Fibroblast of villous mesenchyme (primary cell): Measurements from ENCODE around the gene SLC6A13. TPM values are rescaled to one million over a fixed set of nuclear protein-coding genes. Genes with fewer than 3 reads are reported as not detected.

Source experiments
- DNase-seq: peaks from one replicate; pipeline ENCODE4 v3.0.0-alpha.2; 2010; ENCODE audit warnings: low read depth
- H3K4me3 ChIP-seq: 2 replicates; pipeline ENCODE4 v1.5.1; 2011; ENCODE audit warnings: low read depth, mild to moderate bottlenecking, low read length
- CTCF ChIP-seq: IDR thresholded peaks from 2 replicates; pipeline ENCODE4 v1.5.1; 2012; ENCODE audit warnings: low read depth, mild to moderate bottlenecking, low read length; ENCODE audit not compliant: insufficient read depth
- total RNA-seq: library from RNA; depleted of rRNA; stranded (reverse); fragments of >200 nt; gene quantifications from 2 replicates; pipeline ENCODE4 v1.2.3, GENCODE V29; 2012

The SLC6A13 gene
- total RNA-seq, 1 donor = not detected

- no peak for DNase-seq
- H3K4me3 ChIP-seq = no peak overlapping the region
- no peak for TF ChIP-seq CTCF
These were observed 27.7 kb downstream of the SLC6A13 start for GRCh38 chr12:234891-235415.

- DNase-seq = no peak
- TF ChIP-seq CTCF = no peak
- H3K4me3 ChIP-seq = no peak overlapping the region
These were observed 28.6 kb downstream of the SLC6A13 start for GRCh38 chr12:234019-234418.

DNA sequence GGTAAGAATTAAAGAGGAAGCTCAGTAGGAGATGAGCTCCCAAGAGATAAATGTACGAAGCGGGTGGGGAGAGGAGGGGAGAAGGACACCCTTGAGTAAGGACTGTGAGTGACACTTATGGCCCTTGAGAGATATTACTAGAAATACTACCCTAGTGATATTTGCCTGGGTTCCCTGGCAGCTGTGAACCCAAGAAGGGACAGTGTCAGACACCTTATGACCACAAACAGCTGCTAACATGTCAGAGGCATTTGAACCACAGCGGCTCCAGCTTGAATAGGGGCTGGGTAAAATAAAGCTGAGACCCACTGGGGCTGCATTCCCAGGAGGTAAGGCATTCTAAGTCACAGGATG lies 29.0 kb downstream of the SLC6A13 start:
- no peak overlapping the region for H3K4me3 ChIP-seq
- no peak for DNase-seq
- TF ChIP-seq CTCF = no peak

DNA sequence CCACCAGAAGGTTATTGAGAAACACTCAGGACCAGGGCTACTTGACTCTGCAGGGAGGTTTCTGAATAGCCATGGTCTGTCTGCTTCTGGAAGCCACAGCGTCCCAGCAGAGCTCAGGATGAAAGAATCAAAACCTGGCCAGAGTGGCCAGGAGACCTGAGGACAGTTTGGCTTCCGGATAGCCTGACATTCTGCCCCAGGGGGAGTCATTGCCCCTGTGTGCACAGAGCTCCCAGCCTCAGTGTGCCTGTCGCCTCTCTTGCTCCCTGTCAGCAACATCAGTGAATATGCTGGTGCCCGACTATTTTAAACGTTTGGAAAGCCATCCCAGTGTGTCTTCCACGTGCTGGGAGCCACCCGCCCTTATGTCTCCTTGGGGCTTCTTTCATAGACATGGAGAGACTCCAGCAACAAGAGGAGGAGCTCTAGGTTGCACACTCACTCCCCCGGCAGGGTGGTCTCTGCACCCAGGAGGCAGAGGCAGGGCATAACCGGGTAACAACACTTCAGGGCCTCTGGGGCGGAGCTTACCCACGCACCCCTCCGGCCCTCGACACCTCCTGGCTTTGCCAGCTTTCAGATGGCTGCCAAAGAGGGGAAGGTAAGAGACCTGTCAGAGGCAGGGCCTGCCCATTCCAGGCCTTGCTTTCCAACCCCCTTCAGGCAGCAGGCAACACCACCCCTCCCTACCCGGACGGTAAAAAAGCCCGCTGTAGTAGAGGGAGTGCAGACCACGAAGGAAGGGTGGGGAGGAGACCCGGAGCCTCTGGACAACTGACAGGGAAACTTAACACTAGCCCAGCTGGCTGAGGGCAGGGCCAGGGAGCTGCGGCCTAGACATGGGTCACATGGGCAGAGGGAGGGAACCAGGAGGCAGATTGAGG lies 29.7 kb downstream of the SLC6A13 start:
- TF ChIP-seq CTCF = no peak
- H3K4me3 ChIP-seq = no peak overlapping the region
- DNase-seq = no peak

GRCh38 chr12:230925-231671 lies 31.5 kb downstream of the SLC6A13 start:
- DNase-seq = no peak
- no peak for TF ChIP-seq CTCF
- no peak overlapping the region for H3K4me3 ChIP-seq

DNA sequence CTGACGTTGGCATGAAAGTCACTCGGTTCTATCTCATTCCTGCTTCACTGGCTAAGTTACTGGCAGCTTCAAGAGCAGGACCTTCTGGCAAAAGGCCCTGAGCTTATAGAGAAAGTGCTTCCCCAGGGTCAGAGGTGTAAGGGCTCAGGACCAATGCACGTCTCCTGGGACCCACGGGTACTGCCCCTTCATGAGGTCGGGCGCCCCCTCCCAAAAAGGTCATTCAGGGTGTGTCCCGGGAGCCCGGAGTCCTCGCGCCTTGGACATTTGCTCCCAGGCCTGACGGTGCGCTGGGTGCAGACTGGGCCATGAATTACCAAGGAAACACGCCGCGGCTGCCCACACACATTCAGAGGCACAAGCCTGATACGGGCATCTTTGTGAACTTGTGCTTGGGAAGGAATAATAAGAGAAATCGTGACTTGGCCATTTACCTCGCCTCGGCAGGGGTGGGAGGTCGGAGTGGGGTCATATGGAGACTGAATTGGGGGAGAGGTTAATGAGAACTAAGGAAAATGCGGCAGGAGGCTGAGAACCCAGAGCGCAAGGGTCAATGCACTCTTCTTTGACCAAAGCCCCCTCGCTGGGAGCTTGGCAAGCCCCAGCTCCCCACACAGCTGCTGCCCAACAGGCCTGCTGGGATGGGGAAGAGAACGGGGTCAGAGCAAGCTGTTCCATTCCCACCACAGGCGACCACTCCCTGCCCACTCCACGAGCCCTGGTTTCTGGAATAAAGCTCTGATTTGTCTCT lies 33.0 kb downstream of the SLC6A13 start:
- DNase-seq = no peak
- H3K4me3 ChIP-seq = no peak overlapping the region
- no peak for TF ChIP-seq CTCF
